K562 (cell line): ENCODE data around the gene MASP1.

Experiments
- CBX1 ChIP-seq: sonication (generic); IDR thresholded peaks from 2 replicates; pipeline ENCODE4 v1.6.1; 2016; ENCODE audit warnings: antibody characterized with exemption, low read depth, mild to moderate bottlenecking
- IRF2 ChIP-seq: sonication (generic); formaldehyde crosslinking; IDR thresholded peaks from 2 replicates; pipeline ENCODE4 v1.8.1; 2022; ENCODE audit warnings: mild to moderate bottlenecking, missing genetic modification reagents
- KAT8 ChIP-seq: fragments of 450-650 bp; IDR thresholded peaks from 2 replicates; pipeline ENCODE4 v1.6.1; 2016; ENCODE audit warnings: low read depth, mild to moderate bottlenecking
- POLR2A ChIP-seq: fragments of 450-650 bp; conservative IDR thresholded peaks from 2 replicates; pipeline ENCODE4 v1.6.1; 2016
- POLR2AphosphoS5 ChIP-seq: IDR thresholded peaks from 2 replicates; pipeline ENCODE4 v1.6.1; 2011; ENCODE audit warnings: mild to moderate bottlenecking, low read depth, low read length, moderate library complexity; ENCODE audit not compliant: control insufficient read depth, insufficient read depth
- SIX5 ChIP-seq, 2 experiments: IDR thresholded peaks; 2 replicates each; pipeline ENCODE4 v1.6.1; 2011; ENCODE audit warnings: low read length in 2 of 2, borderline replicate concordance in 1 of 2, low read depth in 1 of 2, mild to moderate bottlenecking in 1 of 2, moderate library complexity in 1 of 2; ENCODE audit not compliant: insufficient read depth in 1 of 2
- SMARCB1 ChIP-seq: IDR thresholded peaks from 2 replicates; pipeline ENCODE4 v1.6.1; 2011; ENCODE audit warnings: improper control_type of control experiment, low read depth; ENCODE audit not compliant: insufficient read length
- TBL1XR1 ChIP-seq, 2 experiments: IDR thresholded peaks; 2 replicates each; pipeline ENCODE4 v1.6.1; 2012; ENCODE audit warnings: improper control_type of control experiment in 2 of 2, low read length in 2 of 2, mild to moderate bottlenecking in 1 of 2
- ZNF274 ChIP-seq: IDR thresholded peaks from 2 replicates; pipeline ENCODE4 v1.6.1; 2011; ENCODE audit warnings: low read depth, mild to moderate bottlenecking, low read length, moderate library complexity, borderline replicate concordance
- TF ChIP-seq, protein P1 (sequence below), 3 experiments: IDR thresholded peaks in 2 of 3; conservative IDR thresholded peaks in 1 of 3; 2 replicates each; pipeline ENCODE4 v1.5.1; 2011 to 2012; ENCODE audit warnings: low read length in 3 of 3, mild to moderate bottlenecking in 3 of 3, control low read depth in 2 of 3, improper control_type of control experiment in 1 of 3, inconsistent platforms in 1 of 3, low read depth in 1 of 3, mixed read lengths in 1 of 3, moderate library complexity in 1 of 3; ENCODE audit not compliant: insufficient read depth in 2 of 3
- TF ChIP-seq, protein P2 (sequence below), 2 experiments: fragments of 450-650 bp; formaldehyde crosslinking in 1 of 2; IDR thresholded peaks; 2 replicates each; pipeline versions ENCODE4 v1.4.0 to v1.6.1; 2014 to 2020; ENCODE audit warnings: mild to moderate bottlenecking in 2 of 2, borderline replicate concordance in 1 of 2, low read depth in 1 of 2
- TF ChIP-seq, protein P3 (sequence below): fragments of 250-450 bp; sonication (Bioruptor Pico); IDR thresholded peaks from 2 replicates; pipeline ENCODE4 v1.4.0; 2020; ENCODE audit warnings: borderline replicate concordance
- TF ChIP-seq, protein P4 (sequence below): fragments of 250-450 bp; sonication (Bioruptor Pico); IDR thresholded peaks from 2 replicates; pipeline ENCODE4 v1.8.0; 2021; ENCODE audit warnings: mild to moderate bottlenecking, moderate library complexity
- TF ChIP-seq, protein P5 (sequence below): sonication (generic); formaldehyde crosslinking; IDR thresholded peaks from 2 replicates; pipeline ENCODE4 v1.8.0; 2022; ENCODE audit warnings: mild to moderate bottlenecking, missing genetic modification reagents

DNA sequence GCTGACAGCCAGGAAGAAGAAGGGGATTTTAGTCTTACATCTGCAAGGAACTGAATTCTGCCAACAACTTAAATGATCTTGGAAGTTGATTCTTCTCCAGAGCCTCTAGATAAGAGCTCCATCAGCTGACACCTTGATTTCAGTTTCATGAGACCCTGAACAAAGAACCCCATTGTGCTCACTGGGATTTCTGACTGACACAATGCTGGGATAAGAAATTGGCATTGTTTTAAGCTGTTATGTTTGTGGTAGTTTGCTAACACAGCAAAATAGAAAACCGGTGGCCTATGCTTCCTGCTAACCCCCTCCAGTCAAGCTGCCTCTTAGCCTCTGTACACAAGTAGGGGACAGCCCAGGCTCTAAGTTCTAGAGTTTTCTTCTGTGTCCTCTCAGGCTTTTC, 36.2 kb downstream of the MASP1 start:
- TF ChIP-seq KAT8 = no peak
- no peak for TF ChIP-seq IRF2 (CRISPR knock-in tag)
- TF ChIP-seq, protein P1, sequence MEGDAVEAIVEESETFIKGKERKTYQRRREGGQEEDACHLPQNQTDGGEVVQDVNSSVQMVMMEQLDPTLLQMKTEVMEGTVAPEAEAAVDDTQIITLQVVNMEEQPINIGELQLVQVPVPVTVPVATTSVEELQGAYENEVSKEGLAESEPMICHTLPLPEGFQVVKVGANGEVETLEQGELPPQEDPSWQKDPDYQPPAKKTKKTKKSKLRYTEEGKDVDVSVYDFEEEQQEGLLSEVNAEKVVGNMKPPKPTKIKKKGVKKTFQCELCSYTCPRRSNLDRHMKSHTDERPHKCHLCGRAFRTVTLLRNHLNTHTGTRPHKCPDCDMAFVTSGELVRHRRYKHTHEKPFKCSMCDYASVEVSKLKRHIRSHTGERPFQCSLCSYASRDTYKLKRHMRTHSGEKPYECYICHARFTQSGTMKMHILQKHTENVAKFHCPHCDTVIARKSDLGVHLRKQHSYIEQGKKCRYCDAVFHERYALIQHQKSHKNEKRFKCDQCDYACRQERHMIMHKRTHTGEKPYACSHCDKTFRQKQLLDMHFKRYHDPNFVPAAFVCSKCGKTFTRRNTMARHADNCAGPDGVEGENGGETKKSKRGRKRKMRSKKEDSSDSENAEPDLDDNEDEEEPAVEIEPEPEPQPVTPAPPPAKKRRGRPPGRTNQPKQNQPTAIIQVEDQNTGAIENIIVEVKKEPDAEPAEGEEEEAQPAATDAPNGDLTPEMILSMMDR (IDR thresholded peaks at IDR 0.05 in 2 of 3, conservative IDR thresholded peaks at IDR 0.05 in 1 of 3; ENCODE audit: insufficient read depth in 2 of 3, low read depth in 1 of 3, low read length in 3 of 3) = no peak
- TF ChIP-seq, protein P2, sequence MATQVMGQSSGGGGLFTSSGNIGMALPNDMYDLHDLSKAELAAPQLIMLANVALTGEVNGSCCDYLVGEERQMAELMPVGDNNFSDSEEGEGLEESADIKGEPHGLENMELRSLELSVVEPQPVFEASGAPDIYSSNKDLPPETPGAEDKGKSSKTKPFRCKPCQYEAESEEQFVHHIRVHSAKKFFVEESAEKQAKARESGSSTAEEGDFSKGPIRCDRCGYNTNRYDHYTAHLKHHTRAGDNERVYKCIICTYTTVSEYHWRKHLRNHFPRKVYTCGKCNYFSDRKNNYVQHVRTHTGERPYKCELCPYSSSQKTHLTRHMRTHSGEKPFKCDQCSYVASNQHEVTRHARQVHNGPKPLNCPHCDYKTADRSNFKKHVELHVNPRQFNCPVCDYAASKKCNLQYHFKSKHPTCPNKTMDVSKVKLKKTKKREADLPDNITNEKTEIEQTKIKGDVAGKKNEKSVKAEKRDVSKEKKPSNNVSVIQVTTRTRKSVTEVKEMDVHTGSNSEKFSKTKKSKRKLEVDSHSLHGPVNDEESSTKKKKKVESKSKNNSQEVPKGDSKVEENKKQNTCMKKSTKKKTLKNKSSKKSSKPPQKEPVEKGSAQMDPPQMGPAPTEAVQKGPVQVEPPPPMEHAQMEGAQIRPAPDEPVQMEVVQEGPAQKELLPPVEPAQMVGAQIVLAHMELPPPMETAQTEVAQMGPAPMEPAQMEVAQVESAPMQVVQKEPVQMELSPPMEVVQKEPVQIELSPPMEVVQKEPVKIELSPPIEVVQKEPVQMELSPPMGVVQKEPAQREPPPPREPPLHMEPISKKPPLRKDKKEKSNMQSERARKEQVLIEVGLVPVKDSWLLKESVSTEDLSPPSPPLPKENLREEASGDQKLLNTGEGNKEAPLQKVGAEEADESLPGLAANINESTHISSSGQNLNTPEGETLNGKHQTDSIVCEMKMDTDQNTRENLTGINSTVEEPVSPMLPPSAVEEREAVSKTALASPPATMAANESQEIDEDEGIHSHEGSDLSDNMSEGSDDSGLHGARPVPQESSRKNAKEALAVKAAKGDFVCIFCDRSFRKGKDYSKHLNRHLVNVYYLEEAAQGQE (IDR thresholded peaks at IDR 0.05; ENCODE audit: borderline replicate concordance) = no peak
- TF ChIP-seq, protein P2 (CRISPR knock-in tag; IDR thresholded peaks at IDR 0.05; ENCODE audit: low read depth) = no peak
- no peak for TF ChIP-seq TBL1XR1 (IDR thresholded peaks at IDR 0.05; ENCODE audit: low read length in 2 of 2)
- TF ChIP-seq ZNF274 = no peak
- TF ChIP-seq, protein P3, sequence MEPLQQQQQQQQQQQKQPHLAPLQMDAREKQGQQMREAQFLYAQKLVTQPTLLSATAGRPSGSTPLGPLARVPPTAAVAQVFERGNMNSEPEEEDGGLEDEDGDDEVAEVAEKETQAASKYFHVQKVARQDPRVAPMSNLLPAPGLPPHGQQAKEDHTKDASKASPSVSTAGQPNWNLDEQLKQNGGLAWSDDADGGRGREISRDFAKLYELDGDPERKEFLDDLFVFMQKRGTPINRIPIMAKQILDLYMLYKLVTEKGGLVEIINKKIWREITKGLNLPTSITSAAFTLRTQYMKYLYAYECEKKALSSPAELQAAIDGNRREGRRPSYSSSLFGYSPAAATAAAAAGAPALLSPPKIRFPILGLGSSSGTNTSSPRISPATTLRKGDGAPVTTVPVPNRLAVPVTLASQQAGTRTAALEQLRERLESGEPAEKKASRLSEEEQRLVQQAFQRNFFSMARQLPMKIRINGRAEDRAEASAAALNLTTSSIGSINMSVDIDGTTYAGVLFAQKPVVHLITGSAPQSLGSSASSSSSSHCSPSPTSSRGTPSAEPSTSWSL (CRISPR knock-in tag) = no peak
- TF ChIP-seq, protein P4, sequence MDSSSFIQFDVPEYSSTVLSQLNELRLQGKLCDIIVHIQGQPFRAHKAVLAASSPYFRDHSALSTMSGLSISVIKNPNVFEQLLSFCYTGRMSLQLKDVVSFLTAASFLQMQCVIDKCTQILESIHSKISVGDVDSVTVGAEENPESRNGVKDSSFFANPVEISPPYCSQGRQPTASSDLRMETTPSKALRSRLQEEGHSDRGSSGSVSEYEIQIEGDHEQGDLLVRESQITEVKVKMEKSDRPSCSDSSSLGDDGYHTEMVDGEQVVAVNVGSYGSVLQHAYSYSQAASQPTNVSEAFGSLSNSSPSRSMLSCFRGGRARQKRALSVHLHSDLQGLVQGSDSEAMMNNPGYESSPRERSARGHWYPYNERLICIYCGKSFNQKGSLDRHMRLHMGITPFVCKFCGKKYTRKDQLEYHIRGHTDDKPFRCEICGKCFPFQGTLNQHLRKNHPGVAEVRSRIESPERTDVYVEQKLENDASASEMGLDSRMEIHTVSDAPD (CRISPR knock-in tag) = no peak
- TF ChIP-seq POLR2AphosphoS5 = no peak
- no peak for TF ChIP-seq CBX1
- TF ChIP-seq, protein P5, sequence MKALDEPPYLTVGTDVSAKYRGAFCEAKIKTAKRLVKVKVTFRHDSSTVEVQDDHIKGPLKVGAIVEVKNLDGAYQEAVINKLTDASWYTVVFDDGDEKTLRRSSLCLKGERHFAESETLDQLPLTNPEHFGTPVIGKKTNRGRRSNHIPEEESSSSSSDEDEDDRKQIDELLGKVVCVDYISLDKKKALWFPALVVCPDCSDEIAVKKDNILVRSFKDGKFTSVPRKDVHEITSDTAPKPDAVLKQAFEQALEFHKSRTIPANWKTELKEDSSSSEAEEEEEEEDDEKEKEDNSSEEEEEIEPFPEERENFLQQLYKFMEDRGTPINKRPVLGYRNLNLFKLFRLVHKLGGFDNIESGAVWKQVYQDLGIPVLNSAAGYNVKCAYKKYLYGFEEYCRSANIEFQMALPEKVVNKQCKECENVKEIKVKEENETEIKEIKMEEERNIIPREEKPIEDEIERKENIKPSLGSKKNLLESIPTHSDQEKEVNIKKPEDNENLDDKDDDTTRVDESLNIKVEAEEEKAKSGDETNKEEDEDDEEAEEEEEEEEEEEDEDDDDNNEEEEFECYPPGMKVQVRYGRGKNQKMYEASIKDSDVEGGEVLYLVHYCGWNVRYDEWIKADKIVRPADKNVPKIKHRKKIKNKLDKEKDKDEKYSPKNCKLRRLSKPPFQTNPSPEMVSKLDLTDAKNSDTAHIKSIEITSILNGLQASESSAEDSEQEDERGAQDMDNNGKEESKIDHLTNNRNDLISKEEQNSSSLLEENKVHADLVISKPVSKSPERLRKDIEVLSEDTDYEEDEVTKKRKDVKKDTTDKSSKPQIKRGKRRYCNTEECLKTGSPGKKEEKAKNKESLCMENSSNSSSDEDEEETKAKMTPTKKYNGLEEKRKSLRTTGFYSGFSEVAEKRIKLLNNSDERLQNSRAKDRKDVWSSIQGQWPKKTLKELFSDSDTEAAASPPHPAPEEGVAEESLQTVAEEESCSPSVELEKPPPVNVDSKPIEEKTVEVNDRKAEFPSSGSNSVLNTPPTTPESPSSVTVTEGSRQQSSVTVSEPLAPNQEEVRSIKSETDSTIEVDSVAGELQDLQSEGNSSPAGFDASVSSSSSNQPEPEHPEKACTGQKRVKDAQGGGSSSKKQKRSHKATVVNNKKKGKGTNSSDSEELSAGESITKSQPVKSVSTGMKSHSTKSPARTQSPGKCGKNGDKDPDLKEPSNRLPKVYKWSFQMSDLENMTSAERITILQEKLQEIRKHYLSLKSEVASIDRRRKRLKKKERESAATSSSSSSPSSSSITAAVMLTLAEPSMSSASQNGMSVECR (CRISPR knock-in tag) = no peak
- no peak for TF ChIP-seq SMARCB1
- no peak for TF ChIP-seq SIX5 (IDR thresholded peaks at IDR 0.05; ENCODE audit: borderline replicate concordance in 1 of 2, insufficient read depth in 1 of 2, low read depth in 1 of 2, low read length in 2 of 2)
- TF ChIP-seq POLR2A = no peak
